Measurements from ENCODE around the gene STUM. TPM values are rescaled to one million over a fixed set of nuclear protein-coding genes. Genes with fewer than 3 reads are reported as not detected.

Gene STUM
- total and polyA plus RNA-seq, 7 donors = under 0.01 to 16.9 (median 7.2) TPM

GRCh38 chr1:226553924-226554282, 5.3 kb downstream of the STUM start:
- intact Hi-C loops (cut with DNase I) = no loop called here
- DNase-seq = no peak
- H3K27ac ChIP-seq = peak overlapping the region in 3 of 4 donors; percentile 89 to 93 (median 93)
- H3K36me3 ChIP-seq = no peaks in the 10 kb centered on the region
- H3K9me3 ChIP-seq = no peaks in the 10 kb centered on the region
- no peak for TF ChIP-seq POLR2AphosphoS5 (IDR thresholded peaks at IDR 0.05)
- no peak for TF ChIP-seq EP300 (IDR thresholded peaks at IDR 0.05)
- no peak for TF ChIP-seq POLR2A (IDR thresholded peaks at IDR 0.05)
- no peak for TF ChIP-seq CTCF (IDR thresholded peaks at IDR 0.05)
- 85 to 87% methylated on average over 6 of the region's 6 CpGs for WGBS, 2 donors
- H3K4me1 ChIP-seq = peaks cover 0 to 50% (median 41%) of the 10 kb centered on the region in 4 donors
- H3K27me3 ChIP-seq = peaks cover 0 to 6% (median 0%) of the 10 kb centered on the region in 3 donors
- no peak overlapping the region for H3K4me3 ChIP-seq

- peaks cover 0 to 41% (median 29%) of the 10 kb centered on the region in 4 donors for H3K4me1 ChIP-seq
- intact Hi-C loops (cut with DNase I) = no loop called here
- 95 to 96% methylated on average over 4 of the region's 4 CpGs for WGBS, 2 donors
- no peaks in the 10 kb centered on the region for H3K36me3 ChIP-seq
- H3K27me3 ChIP-seq = no peaks in the 10 kb centered on the region
- no peak overlapping the region for H3K4me3 ChIP-seq
- no peak for DNase-seq
- H3K9me3 ChIP-seq = no peaks in the 10 kb centered on the region
- H3K27ac ChIP-seq = peak overlapping the region in 3 of 4 donors; percentile 38 to 93 (median 89)
- no peak for TF ChIP-seq POLR2AphosphoS5 (IDR thresholded peaks at IDR 0.05)
- TF ChIP-seq CTCF (IDR thresholded peaks at IDR 0.05) = no peak
- TF ChIP-seq POLR2A (IDR thresholded peaks at IDR 0.05) = no peak
- no peak for TF ChIP-seq EP300 (IDR thresholded peaks at IDR 0.05)
Observed at GRCh38 chr1:226555092-226555491, 6.5 kb downstream of the STUM start.

- WGBS, 2 donors = 88 to 96% methylated on average over 2 of the region's 2 CpGs
- Histone ChIP-seq H3K4me3 (no peak overlapping the region), H3K27me3 (no peaks in the 10 kb centered on the region), H3K9me3 (no peaks in the 10 kb centered on the region), H3K36me3 (no peaks in the 10 kb centered on the region), H3K27ac (peak overlapping the region in 2 of 4 donors; percentile 57 to 85), H3K4me1 (peaks cover 0 to 18% (median 10%) of the 10 kb centered on the region in 4 donors)
- no peak for DNase-seq
- intact Hi-C loops (cut with DNase I) = no loop called here
- TF ChIP-seq CTCF (IDR thresholded peaks at IDR 0.05) (no peak), POLR2AphosphoS5 (IDR thresholded peaks at IDR 0.05) (no peak), EP300 (IDR thresholded peaks at IDR 0.05) (no peak), POLR2A (IDR thresholded peaks at IDR 0.05) (no peak)
Observed at GRCh38 chr1:226557424-226557823, 8.9 kb downstream of the STUM start.

- TF ChIP-seq CTCF (IDR thresholded peaks at IDR 0.05) = no peak
- TF ChIP-seq POLR2AphosphoS5 (IDR thresholded peaks at IDR 0.05) = no peak
- no peak for TF ChIP-seq POLR2A (IDR thresholded peaks at IDR 0.05)
- no peak for TF ChIP-seq EP300 (IDR thresholded peaks at IDR 0.05)
- peaks cover 0 to 17% (median 12%) of the 10 kb centered on the region in 4 donors for H3K4me1 ChIP-seq
- no peaks in the 10 kb centered on the region for H3K9me3 ChIP-seq
- peak; percentile 65 for DNase-seq
- intact Hi-C loops (cut with DNase I) = no loop called here
- 84 to 90% methylated on average over 6 of the region's 6 CpGs for WGBS, 2 donors
- no peaks in the 10 kb centered on the region for H3K27me3 ChIP-seq
- no peak overlapping the region for H3K4me3 ChIP-seq
- peak overlapping the region in 3 of 4 donors; percentile 3 to 85 (median 57) for H3K27ac ChIP-seq
- H3K36me3 ChIP-seq = no peaks in the 10 kb centered on the region
Observed at GRCh38 chr1:226558036-226558650, 9.6 kb downstream of the STUM start.

GRCh38 chr1:226560243-226560642, 11.7 kb downstream of the STUM start:
- H3K9me3 ChIP-seq = no peaks in the 10 kb centered on the region
- intact Hi-C loops (cut with DNase I) = no loop called here
- H3K4me3 ChIP-seq = no peak overlapping the region
- no peaks in the 10 kb centered on the region for H3K27me3 ChIP-seq
- 92 to 94% methylated on average over 7 of the region's 7 CpGs for WGBS, 2 donors
- peak overlapping the region in 2 of 4 donors; percentile 85 for H3K27ac ChIP-seq
- TF ChIP-seq POLR2AphosphoS5 (IDR thresholded peaks at IDR 0.05) (no peak), CTCF (IDR thresholded peaks at IDR 0.05) (no peak), EP300 (IDR thresholded peaks at IDR 0.05) (no peak), POLR2A (IDR thresholded peaks at IDR 0.05) (no peak)
- no peaks in the 10 kb centered on the region for H3K36me3 ChIP-seq
- DNase-seq = no peak
- peaks cover 0 to 31% (median 29%) of the 10 kb centered on the region in 4 donors for H3K4me1 ChIP-seq
